ENCODE data around the gene TSPOAP1. TPM values are rescaled to one million over a fixed set of nuclear protein-coding genes. Genes with fewer than 3 reads are reported as not detected.

The TSPOAP1 gene
- total and polyA plus RNA-seq, 4 donors = 4.3 to 46.7 (median 15.0) TPM

- no peaks in the 10 kb centered on the region for H3K9me3 ChIP-seq (ENCODE audit: control insufficient read depth, low read length)
- no peaks in the 10 kb centered on the region for H3K27me3 ChIP-seq (ENCODE audit: control insufficient read depth in 1 of 2, insufficient read depth in 2 of 2, low read length in 1 of 2)
- intact Hi-C loops (cut with DNase I) = no loop called here
- H3K4me1 ChIP-seq (ENCODE audit: control insufficient read depth in 1 of 2, insufficient read depth in 2 of 2, low read length in 2 of 2) = no peaks in the 10 kb centered on the region
- DNase-seq (peak in 1 of 2 donors; percentile 52), ATAC-seq (ENCODE audit: low FRiP score) (no peak)
- H3K4me3 ChIP-seq (ENCODE audit: low read length in 2 of 2) = no peak overlapping the region
- no peaks in the 10 kb centered on the region for H3K36me3 ChIP-seq (ENCODE audit: control insufficient read depth in 1 of 2, insufficient read depth in 2 of 2, low read length in 1 of 2)
- H3K27ac ChIP-seq (ENCODE audit: low read depth in 1 of 2, low read length in 2 of 2) = no peak overlapping the region
- 75 to 78% methylated on average over 21 of the region's 21 CpGs for WGBS, 2 donors
Observed at GRCh38 chr17:58332778-58333735, 4.5 kb upstream of the TSPOAP1 start.

- H3K27me3 ChIP-seq (ENCODE audit: control insufficient read depth in 1 of 2, insufficient read depth in 2 of 2, low read length in 1 of 2) = no peaks in the 10 kb centered on the region
- no peaks in the 10 kb centered on the region for H3K36me3 ChIP-seq (ENCODE audit: control insufficient read depth in 1 of 2, insufficient read depth in 2 of 2, low read length in 1 of 2)
- H3K27ac ChIP-seq (ENCODE audit: low read depth in 1 of 2, low read length in 2 of 2) = no peak overlapping the region
- DNase-seq (peak; percentile 89), ATAC-seq (ENCODE audit: low FRiP score) (peak; percentile 51)
- intact Hi-C loops (cut with DNase I) = no loop called here
- H3K9me3 ChIP-seq (ENCODE audit: control insufficient read depth, low read length) = no peaks in the 10 kb centered on the region
- no peak overlapping the region for H3K4me3 ChIP-seq (ENCODE audit: low read length in 2 of 2)
- 83 to 91% methylated on average over 22 to 31 of the region's 31 CpGs for WGBS, 2 donors
- no peaks in the 10 kb centered on the region for H3K4me1 ChIP-seq (ENCODE audit: control insufficient read depth in 1 of 2, insufficient read depth in 2 of 2, low read length in 2 of 2)
Observed at GRCh38 chr17:58331815-58332777, 3.5 kb upstream of the TSPOAP1 start.

- H3K36me3 ChIP-seq (ENCODE audit: control insufficient read depth in 1 of 2, insufficient read depth in 2 of 2, low read length in 1 of 2) = no peaks in the 10 kb centered on the region
- DNase-seq (peak; percentile 74 to 76), ATAC-seq (ENCODE audit: low FRiP score) (no peak)
- WGBS, 2 donors = 84% methylated on average over 23 of the region's 23 CpGs
- no peaks in the 10 kb centered on the region for H3K4me1 ChIP-seq (ENCODE audit: control insufficient read depth in 1 of 2, insufficient read depth in 2 of 2, low read length in 2 of 2)
- no peaks in the 10 kb centered on the region for H3K27me3 ChIP-seq (ENCODE audit: control insufficient read depth in 1 of 2, insufficient read depth in 2 of 2, low read length in 1 of 2)
- intact Hi-C loops (cut with DNase I) = no loop called here
- no peak overlapping the region for H3K4me3 ChIP-seq (ENCODE audit: low read length in 2 of 2)
- H3K9me3 ChIP-seq (ENCODE audit: control insufficient read depth, low read length) = no peaks in the 10 kb centered on the region
- H3K27ac ChIP-seq (ENCODE audit: low read depth in 1 of 2, low read length in 2 of 2) = no peak overlapping the region
Observed at GRCh38 chr17:58330997-58331814, 2.6 kb upstream of the TSPOAP1 start.

GRCh38 chr17:58330538-58330996, 2.0 kb upstream of the TSPOAP1 start:
- DNase-seq (no peak), ATAC-seq (ENCODE audit: low FRiP score) (no peak)
- intact Hi-C loops (cut with DNase I) = no loop called here
- H3K9me3 ChIP-seq (ENCODE audit: control insufficient read depth, low read length) = no peaks in the 10 kb centered on the region
- H3K4me3 ChIP-seq (ENCODE audit: low read length in 2 of 2) = no peak overlapping the region
- no peak overlapping the region for H3K27ac ChIP-seq (ENCODE audit: low read depth in 1 of 2, low read length in 2 of 2)
- no peaks in the 10 kb centered on the region for H3K27me3 ChIP-seq (ENCODE audit: control insufficient read depth in 1 of 2, insufficient read depth in 2 of 2, low read length in 1 of 2)
- no peaks in the 10 kb centered on the region for H3K4me1 ChIP-seq (ENCODE audit: control insufficient read depth in 1 of 2, insufficient read depth in 2 of 2, low read length in 2 of 2)
- 80 to 83% methylated on average over 9 to 10 of the region's 10 CpGs for WGBS, 2 donors
- H3K36me3 ChIP-seq (ENCODE audit: control insufficient read depth in 1 of 2, insufficient read depth in 2 of 2, low read length in 1 of 2) = no peaks in the 10 kb centered on the region

- no peak overlapping the region for H3K27ac ChIP-seq (ENCODE audit: low read depth in 1 of 2, low read length in 2 of 2)
- WGBS, 2 donors = 80 to 81% methylated on average over 4 of the region's 4 CpGs
- DNase-seq (no peak), ATAC-seq (ENCODE audit: low FRiP score) (no peak)
- H3K36me3 ChIP-seq (ENCODE audit: control insufficient read depth in 1 of 2, insufficient read depth in 2 of 2, low read length in 1 of 2) = no peaks in the 10 kb centered on the region
- H3K4me1 ChIP-seq (ENCODE audit: control insufficient read depth in 1 of 2, insufficient read depth in 2 of 2, low read length in 2 of 2) = no peaks in the 10 kb centered on the region
- H3K27me3 ChIP-seq (ENCODE audit: control insufficient read depth in 1 of 2, insufficient read depth in 2 of 2, low read length in 1 of 2) = no peaks in the 10 kb centered on the region
- no peaks in the 10 kb centered on the region for H3K9me3 ChIP-seq (ENCODE audit: control insufficient read depth, low read length)
- no peak overlapping the region for H3K4me3 ChIP-seq (ENCODE audit: low read length in 2 of 2)
- intact Hi-C loops (cut with DNase I) = no loop called here
Observed at GRCh38 chr17:58329810-58330537, 1.4 kb upstream of the TSPOAP1 start.

- ATAC-seq (ENCODE audit: low FRiP score) (no peak), DNase-seq (peak; percentile 78)
- H3K36me3 ChIP-seq (ENCODE audit: control insufficient read depth in 1 of 2, insufficient read depth in 2 of 2, low read length in 1 of 2) = no peaks in the 10 kb centered on the region
- H3K9me3 ChIP-seq (ENCODE audit: control insufficient read depth, low read length) = no peaks in the 10 kb centered on the region
- intact Hi-C loops (cut with DNase I) = no loop called here
- 49 to 50% methylated on average over 16 of the region's 16 CpGs for whole genome bisulfite sequencing, 2 donors
- no peak overlapping the region for H3K4me3 ChIP-seq (ENCODE audit: low read length in 2 of 2)
- H3K27me3 ChIP-seq (ENCODE audit: control insufficient read depth in 1 of 2, insufficient read depth in 2 of 2, low read length in 1 of 2) = no peaks in the 10 kb centered on the region
- H3K27ac ChIP-seq (ENCODE audit: low read depth in 1 of 2, low read length in 2 of 2) = no peak overlapping the region
- no peaks in the 10 kb centered on the region for H3K4me1 ChIP-seq (ENCODE audit: control insufficient read depth in 1 of 2, insufficient read depth in 2 of 2, low read length in 2 of 2)
Observed at GRCh38 chr17:58329035-58329809, 627 bp upstream of the TSPOAP1 start.

- Histone ChIP-seq H3K4me3 (ENCODE audit: low read length in 2 of 2) (no peak overlapping the region), H3K36me3 (ENCODE audit: control insufficient read depth in 1 of 2, insufficient read depth in 2 of 2, low read length in 1 of 2) (no peaks in the 10 kb centered on the region), H3K9me3 (ENCODE audit: control insufficient read depth, low read length) (no peaks in the 10 kb centered on the region), H3K27ac (ENCODE audit: low read depth in 1 of 2, low read length in 2 of 2) (no peak overlapping the region), H3K27me3 (ENCODE audit: control insufficient read depth in 1 of 2, insufficient read depth in 2 of 2, low read length in 1 of 2) (no peaks in the 10 kb centered on the region), H3K4me1 (ENCODE audit: control insufficient read depth in 1 of 2, insufficient read depth in 2 of 2, low read length in 2 of 2) (no peaks in the 10 kb centered on the region)
- ATAC-seq (ENCODE audit: low FRiP score) (no peak), DNase-seq (peak in 1 of 2 donors; percentile 72)
- 73 to 76% methylated on average over 19 of the region's 19 CpGs for WGBS, 2 donors
- intact Hi-C loops (cut with DNase I) = no loop called here
Observed at GRCh38 chr17:58327363-58328194, 1.0 kb downstream of the TSPOAP1 start.
